HG03175 (cell line): ENCODE measurements around the gene SP3.

Experiments used
- ATAC-seq: cut with Tn5 transposase; IDR thresholded peaks from one replicate; pipeline ENCODE4 v1.9.1; 2021; ENCODE audit warnings: mild to moderate bottlenecking, moderate library complexity; ENCODE audit not compliant: unreplicated experiment

SP3 gene

GRCh38 chr2:173968551-173968950 is 3.4 kb upstream of the SP3 start:
- no peak for ATAC-seq

- ATAC-seq, result no peak
Measured at GRCh38 chr2:173966274-173967098, 1.3 kb upstream of the SP3 start.

GRCh38 chr2:173964565-173965371 is 405 bp downstream of the SP3 start:
- ATAC-seq, result peak; percentile 22

GRCh38 chr2:173963817-173964564 is 1.2 kb downstream of the SP3 start:
- peak; percentile 52 for ATAC-seq

DNA sequence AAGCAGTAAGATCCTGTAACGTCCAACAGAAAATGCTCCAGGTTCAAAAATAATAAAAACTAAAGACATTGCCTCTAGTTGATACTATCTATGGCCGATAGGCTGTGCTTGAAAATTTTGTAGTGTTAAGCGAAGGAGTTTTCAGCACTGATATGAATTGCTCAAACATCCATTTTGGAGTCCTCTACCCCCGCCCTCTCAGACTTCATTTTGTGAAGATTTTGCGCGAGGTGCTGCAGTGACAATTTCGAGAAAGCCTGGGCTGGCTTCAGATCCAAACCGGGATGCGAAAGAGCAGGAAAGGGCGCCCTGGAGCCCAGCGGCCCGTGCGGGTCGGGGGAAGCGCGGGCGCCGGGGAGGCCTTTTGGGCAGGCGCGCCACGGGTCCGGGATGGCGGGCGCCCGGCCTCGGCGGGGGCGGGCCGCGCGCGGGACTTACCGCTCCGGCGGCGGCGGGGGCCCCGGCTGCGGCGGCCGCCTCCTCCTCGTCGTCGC is 1.8 kb downstream of the SP3 start:
- ATAC-seq, result peak; percentile 29

GRCh38 chr2:173962583-173963110 is 2.5 kb downstream of the SP3 start:
- ATAC-seq, result no peak

DNA sequence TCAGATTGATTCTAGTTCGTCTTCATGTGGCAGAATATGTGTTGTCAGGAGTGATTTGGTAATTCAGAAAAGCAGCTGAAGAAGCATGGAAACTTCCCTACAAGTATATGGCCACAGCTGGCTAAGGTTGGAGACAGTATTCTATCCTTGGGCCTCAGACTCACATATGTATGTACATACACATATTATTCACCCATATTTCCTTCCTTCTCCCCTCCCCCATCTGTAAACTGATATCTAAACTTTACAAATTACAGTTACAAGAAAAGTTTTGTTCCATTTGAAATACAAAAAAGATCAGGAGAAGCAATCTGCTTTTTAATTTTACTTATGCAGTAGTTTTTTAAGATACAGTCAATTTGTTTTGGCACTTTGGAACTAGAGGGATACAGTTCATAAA is 3.1 kb downstream of the SP3 start:
- no peak for ATAC-seq

GRCh38 chr2:173961346-173961705 is 3.8 kb downstream of the SP3 start:
- no peak for ATAC-seq

- ATAC-seq, result no peak
Measured at GRCh38 chr2:173959909-173960308, 5.3 kb downstream of the SP3 start.

- ATAC-seq, result no peak
Measured at GRCh38 chr2:173959358-173959884, 5.8 kb downstream of the SP3 start.

DNA sequence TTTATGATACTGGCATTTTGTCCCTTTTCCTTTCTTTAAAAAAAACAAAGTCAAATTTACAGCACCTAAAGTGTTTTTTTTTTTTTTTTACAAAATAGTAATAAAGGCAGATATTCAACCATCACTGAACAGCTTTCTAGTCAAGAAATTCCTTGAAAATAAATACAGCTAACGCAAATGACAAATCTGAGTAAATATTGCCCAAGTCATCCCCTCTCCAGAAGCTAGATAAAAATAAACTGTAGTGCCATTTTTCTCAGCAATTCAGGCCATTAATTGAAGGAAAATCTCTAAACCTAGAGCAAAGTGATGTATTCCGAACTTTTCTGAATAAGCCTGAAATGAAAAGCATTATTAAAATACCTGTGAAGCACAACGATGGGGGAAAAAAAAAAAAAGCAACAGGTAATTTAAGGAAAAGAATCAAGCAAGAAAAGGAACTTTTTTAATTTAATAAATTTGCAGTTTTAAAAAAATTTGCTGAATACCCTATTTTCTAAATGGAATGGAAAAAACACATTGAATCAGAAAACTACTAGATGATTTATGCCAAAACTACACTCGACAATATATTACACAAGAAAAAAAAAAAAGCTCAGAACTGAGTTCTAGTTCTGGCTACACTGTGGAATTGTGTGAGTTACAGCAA is 6.9 kb downstream of the SP3 start:
- no peak for ATAC-seq

- no peak for ATAC-seq
Measured at GRCh38 chr2:173957517-173957916, 7.7 kb downstream of the SP3 start.

GRCh38 chr2:173956454-173956853 is 8.7 kb downstream of the SP3 start:
- ATAC-seq, result no peak

- no peak for ATAC-seq
Measured at GRCh38 chr2:173955867-173956266, 9.3 kb downstream of the SP3 start.

- ATAC-seq, result no peak
Measured at GRCh38 chr2:173955004-173955403, 10.2 kb downstream of the SP3 start.

DNA sequence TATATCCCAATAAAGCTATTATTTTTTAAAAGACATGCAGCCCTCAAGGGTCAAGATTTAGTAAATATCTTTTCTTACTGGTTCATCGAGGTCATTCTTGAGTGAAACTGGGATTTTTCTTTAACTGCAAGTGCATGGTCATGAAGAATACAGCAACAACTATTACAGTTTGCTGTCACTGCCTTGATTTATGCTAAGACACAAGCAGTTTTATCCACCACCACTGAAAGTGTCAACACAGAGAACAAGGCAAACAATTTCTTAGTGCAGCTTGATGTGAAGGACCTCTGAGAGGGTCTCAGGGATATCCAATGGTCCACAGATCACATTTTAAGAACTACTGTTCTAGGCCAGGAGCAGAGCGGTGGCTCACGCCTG is 12.1 kb downstream of the SP3 start:
- ATAC-seq, result no peak

GRCh38 chr2:173952267-173953046 is 12.7 kb downstream of the SP3 start:
- ATAC-seq, result no peak

DNA sequence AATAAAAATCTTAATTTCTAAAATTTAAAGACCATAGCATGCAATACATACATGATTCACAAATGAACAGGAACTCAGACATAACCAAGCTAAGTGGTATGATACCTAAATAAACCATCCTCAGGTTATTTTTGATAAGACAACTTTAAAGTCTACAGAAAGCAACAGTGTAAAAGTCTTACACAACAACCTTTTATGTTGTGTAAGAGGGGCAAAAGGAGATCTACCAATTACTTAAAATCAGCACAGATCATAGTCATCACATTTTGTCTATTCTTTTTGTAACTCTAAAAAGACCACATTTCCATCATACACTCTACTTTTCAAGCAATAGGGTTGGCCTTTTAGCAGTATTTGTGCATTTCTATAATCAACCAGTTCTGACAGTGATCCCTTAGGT is 16.3 kb downstream of the SP3 start:
- no peak for ATAC-seq

DNA sequence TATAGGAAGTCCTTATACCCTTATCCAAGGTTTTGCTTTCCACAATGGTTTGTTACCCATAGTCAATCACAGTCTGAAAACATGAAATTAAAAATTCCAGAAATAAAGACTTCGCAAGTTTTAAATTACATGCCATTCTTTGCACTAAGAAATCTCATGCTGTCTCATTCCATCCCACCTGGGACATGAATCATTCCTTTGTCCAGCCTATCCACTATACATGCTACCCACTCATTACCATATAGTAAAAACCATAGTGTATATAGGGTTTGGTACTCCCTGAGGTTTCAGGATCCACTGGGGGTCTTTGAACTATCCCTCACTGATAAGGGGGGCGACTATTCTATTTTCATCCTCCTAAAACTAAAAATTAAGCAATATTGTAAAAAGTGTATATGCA is 17.0 kb downstream of the SP3 start:
- no peak for ATAC-seq

DNA sequence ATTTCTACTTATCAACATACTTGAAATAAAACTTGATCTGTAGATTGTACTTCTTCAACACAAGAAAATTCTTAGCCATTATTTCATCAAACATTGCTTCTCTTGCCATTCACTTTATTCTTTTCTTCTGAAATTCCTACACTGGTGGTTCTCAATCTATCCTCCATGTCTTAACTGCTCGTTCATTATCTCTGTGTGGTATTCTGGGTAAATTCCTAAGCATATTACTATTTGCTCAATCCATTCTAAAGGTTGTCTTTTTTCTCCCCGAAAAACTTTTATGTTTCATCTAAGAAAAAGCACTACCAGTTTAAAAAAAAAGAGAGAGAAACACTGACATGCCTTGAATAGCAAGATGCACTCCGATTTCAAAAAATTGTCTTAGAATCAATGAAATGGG is 18.0 kb downstream of the SP3 start:
- no peak for ATAC-seq
